Stomach (tissue), 4 donors: ENCODE data around the gene ENAH.

Experiments used
- CTCF ChIP-seq, 7 experiments: fragments of 450-650 bp in 4 of 7; fragments of 200-600 bp in 3 of 7; sonication (generic) in 3 of 7; IDR thresholded peaks; one replicate each; pipeline ENCODE4 v1.5.1; 2016 to 2019; ENCODE audit warnings: antibody characterized with exemption in 7 of 7, control low read depth in 2 of 7, mild to moderate bottlenecking in 1 of 7
- EP300 ChIP-seq: sonication (generic); formaldehyde crosslinking; IDR thresholded peaks from one replicate; pipeline ENCODE4 v1.6.1; 2017; ENCODE audit warnings: antibody characterized with exemption
- POLR2A ChIP-seq, 4 donors: fragments of 450-650 bp; IDR thresholded peaks; one replicate each; pipeline ENCODE4 v1.6.1; 2016; ENCODE audit warnings: antibody characterized with exemption in 4 of 4, control low read depth in 2 of 4, mild to moderate bottlenecking in 1 of 4, moderate library complexity in 1 of 4
- POLR2AphosphoS5 ChIP-seq, 3 donors: sonication (generic); formaldehyde crosslinking; IDR thresholded peaks; one replicate each; pipeline ENCODE4 v1.6.1; 2016; ENCODE audit warnings: antibody characterized with exemption in 3 of 3

- TF ChIP-seq CTCF (IDR thresholded peaks at IDR 0.05) (no peak), POLR2A (IDR thresholded peaks at IDR 0.05) (no peak), EP300 (no peak), POLR2AphosphoS5 (IDR thresholded peaks at IDR 0.05) (no peak)
Observed at GRCh38 chr1:225464851-225465792, 187.8 kb downstream of the ENAH start.
